NCI-H82 treated with DMSO at 0.1 percent for 48 hours (cell line): ENCODE results near the gene RUNX3.
"Not testable (repeated sequence)": the region's sequence is repeated elsewhere in the genome, so short reads cannot be mapped to it uniquely, and the experiment has no call there.

Source experiments
- DNase-seq: peaks from one replicate; lab custom pipeline; 2025; ENCODE audit not compliant: unreplicated experiment; lab: John Stamatoyannopoulos, UW

RUNX3 gene

DNA sequence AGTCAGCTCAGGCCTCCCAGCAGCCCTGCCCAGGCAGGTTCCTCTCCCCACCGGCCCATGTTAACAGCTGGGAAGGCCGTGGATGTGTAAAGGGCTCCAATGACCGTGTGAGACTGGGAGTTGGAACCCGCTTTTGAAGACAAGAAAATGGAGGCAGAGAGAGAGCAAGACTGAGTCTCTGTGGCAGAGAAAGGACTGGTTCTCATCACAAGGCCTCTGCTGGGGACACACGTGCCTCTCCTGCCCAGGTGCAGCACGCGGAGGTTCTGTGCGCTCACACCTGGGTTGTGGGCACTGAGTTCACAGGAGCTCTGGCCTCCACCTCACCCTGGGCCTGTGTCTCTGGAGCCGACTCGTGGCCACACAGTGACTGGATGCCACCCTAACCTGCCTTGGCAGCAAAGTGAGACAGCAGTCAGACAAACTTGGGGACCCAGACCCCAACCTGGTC lies 27.0 kb downstream of the RUNX3 start:
- DNase-seq: no peak

DNA sequence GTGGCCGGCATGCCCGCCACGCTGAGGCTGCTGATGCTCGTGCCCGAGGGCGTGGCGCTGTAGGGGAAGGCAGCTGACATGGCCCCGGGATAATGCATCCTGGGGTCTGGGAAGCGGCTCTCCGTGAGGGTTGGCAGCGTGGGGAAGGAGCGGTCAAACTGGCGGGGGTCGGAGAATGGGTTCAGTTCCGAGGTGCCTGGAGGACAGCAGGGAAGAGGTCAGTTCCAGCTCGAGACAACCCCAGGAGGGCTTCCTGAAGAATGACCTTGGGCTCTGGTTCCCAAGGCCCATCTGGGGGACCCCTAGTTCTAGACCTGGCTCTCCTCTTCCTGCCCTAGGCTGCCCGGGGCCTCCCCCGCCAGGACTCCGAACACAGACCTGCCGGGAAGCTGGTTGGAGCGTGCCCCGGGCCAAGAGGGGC lies 27.6 kb downstream of the RUNX3 start:
- no peak for DNase-seq

GRCh38 chr1:24901791-24902470 lies 28.1 kb downstream of the RUNX3 start:
- DNase-seq: no peak

- DNase-seq: no peak
These were observed 28.9 kb downstream of the RUNX3 start for GRCh38 chr1:24900985-24901781.

DNA sequence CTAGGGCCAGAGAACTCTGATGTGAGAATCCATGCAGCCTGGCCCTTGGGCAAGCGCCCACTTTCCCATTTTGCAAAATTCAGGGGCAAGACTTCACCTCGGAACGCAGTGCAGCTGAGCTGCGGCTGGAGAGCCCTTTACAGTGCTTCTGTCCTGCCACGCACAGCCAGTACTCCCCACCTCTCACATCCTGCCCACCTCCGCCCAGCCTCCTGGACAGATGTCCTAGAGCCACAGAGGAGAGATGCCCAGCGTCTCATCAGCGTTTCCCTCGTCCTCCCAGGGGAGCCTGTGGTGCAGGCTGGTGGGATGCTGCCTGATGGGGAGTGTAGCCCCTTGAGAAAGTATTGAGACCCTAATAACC lies 29.6 kb downstream of the RUNX3 start:
- no peak for DNase-seq

DNA sequence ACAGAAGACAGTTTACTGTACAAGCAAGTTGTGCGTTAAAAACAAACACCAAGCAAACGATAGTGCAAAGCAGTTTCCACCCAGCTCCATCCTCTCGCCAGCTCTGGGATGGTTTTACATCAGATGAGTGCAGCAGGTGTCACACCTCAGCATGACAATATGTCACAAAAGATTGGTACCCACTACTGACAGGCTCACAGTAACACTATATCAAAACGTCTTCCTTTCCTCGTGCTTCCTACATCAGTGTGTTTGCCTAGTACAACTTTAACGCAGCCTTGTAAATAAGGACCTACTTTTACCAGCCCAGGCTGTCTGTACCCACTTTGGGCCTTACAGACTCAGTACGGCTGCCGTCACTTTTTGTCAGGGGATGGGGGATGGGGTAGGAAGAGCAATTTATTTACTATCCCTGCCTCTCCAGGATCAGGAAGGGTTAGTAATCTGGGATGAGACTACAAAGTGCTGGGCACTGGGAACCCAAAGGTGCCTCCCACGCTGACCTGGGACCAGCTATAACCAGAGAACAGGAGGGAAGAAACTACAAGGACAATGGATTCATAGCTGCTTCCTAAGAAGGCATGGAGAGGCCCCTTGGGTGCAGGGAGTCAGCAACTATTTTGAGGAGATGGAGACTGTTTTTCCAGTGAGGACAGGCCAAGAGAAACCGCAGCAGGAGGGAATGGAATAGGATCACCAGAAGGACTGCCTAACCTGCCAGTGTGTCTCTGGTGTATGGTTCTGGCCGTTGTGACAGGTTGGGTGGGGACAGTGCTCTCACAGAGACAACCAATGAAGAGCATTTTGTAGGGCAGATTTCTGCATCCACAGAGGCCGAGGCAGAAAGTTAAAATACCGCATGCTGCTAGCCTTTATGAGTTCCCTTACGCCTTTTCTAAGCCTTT lies 30.2 kb downstream of the RUNX3 start:
- DNase-seq: no peak

- DNase-seq: no peak
These were observed 31.1 kb downstream of the RUNX3 start for GRCh38 chr1:24898909-24899439.

GRCh38 chr1:24898152-24898908 lies 31.7 kb downstream of the RUNX3 start:
- DNase-seq: no peak

GRCh38 chr1:24897263-24898151 lies 32.6 kb downstream of the RUNX3 start:
- no peak for DNase-seq

DNA sequence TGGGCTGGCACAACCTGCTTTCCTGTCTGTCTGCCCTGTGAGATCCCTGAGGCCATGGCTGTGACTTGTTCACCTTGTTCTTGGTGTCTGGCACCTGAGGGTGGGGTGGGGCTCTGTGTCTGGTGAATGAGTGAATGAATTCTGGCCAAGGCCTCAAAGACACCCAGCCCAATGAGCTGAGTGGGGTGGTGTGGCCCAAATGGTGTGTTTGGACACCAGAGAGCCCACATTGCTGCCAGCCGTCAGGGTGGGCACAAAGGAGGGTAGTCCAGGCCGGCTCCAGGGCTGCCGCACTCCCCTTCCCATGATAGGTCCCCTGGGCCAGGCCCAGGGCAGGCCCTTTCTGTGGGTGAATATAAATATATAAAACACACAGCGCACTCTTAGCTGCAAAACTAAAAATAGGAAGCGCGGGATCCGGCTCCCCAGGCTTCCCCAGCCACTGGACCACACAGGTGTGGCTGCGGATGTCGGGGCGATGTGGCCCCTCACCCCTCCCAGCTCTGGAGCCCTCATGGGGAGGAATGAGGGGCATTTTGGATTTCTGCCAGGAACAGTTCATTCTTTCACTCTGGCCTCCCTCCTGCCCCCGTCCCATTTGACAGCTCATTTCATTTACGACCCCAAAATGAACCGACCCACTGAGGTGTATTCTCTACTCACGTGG lies 33.3 kb downstream of the RUNX3 start:
- DNase-seq: no peak

DNA sequence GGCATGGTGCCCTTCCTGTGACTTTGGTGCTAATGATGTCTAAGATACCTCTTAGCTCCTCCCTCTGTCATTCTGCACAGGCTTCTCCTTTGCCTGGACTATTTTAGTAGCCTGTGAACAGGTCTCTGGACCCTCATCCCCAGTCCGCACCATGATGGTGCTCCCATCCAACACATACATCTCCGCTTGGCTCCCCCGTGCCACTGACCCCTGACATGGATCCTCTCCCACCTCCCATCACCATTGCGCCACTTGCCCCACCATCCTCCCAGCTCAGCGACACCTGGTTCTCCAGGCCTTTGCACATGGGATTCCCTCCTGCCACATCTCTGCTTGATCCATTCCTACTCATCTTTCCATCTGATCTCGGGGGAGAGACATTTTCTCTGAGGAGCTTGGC lies 33.9 kb downstream of the RUNX3 start:
- no peak for DNase-seq

GRCh38 chr1:24895511-24895910 lies 34.6 kb downstream of the RUNX3 start:
- no peak for DNase-seq

DNA sequence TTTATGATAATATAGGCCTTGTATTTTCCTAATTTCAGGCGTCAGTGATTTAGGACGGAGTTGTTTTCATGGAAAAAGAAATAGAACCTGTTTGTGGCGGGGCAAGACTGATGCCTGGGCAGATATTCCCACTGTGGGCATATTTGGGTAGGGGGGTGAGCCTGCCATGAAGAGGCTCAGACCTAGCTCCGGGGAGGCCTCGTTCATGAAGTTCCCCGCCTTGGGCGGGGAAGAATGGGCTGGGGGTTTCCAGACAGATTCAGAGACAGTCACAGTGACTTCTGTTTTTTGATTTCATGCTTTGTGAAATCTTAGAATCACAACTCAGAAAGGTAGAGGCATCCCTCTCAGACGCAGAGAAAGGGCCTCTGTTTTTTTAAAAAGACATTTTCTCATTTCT lies 36.1 kb downstream of the RUNX3 start:
- no peak for DNase-seq

DNA sequence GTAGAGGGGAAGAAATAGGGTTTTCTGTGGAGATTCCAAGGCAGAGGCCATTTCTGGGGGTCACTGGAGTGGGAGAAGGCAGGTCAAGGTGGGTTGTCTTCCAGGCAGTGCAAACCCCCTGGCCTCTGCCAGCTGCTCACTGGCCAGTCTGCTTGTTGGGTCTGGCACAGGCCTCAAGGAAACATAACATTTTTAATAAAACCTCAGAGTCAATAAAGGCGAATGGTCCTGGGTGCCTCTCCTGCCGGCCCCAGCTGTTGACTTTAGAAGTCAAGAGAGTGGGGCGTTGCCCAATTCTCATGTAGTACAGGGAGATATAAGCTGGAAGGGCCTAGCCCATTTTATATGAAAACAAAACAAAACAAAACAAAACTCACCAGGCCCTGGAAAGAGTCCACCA lies 36.6 kb downstream of the RUNX3 start:
- DNase-seq: no peak

- no peak for DNase-seq
These were observed 37.6 kb downstream of the RUNX3 start for GRCh38 chr1:24892188-24893153.

- DNase-seq: not testable (repeated sequence)
These were observed 38.7 kb downstream of the RUNX3 start for GRCh38 chr1:24891367-24891766.

DNA sequence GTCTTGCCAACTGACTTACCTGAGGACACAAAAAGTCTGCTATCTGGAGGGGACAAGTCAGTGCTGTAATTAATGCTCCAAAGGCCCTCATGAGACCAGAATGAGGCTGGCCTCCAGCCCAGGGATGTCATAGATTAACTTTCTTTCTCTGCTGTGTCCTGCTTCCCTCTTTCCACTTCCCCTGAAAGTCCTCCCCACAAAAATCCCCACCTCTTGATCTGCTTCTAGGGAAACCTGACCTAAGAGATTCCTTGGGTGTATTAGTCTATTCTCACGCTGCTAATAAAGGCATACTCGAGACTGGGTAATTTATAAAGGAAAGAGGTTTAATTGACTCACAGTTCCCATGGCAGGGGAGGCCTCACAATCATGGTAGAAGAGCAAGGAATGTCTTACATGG lies 39.2 kb downstream of the RUNX3 start:
- no peak for DNase-seq
